GM12891 (cell line): Measurements from ENCODE around the gene SNTB2.

Source experiments
- PAX5 ChIP-seq: IDR thresholded peaks from 2 replicates; pipeline ENCODE4 v1.6.1; 2011; ENCODE audit warnings: low read length, moderate library complexity, mild to moderate bottlenecking; ENCODE audit not compliant: insufficient read depth, severe bottlenecking
- POLR2A ChIP-seq: IDR thresholded peaks from 2 replicates; pipeline ENCODE4 v1.6.1; 2011; ENCODE audit warnings: low read depth, low read length, control low read depth
- POLR2AphosphoS5 ChIP-seq: IDR thresholded peaks from 2 replicates; pipeline ENCODE4 v1.6.1; 2011; ENCODE audit warnings: low read depth, low read length, control low read depth
- SPI1 ChIP-seq: IDR thresholded peaks from 2 replicates; pipeline ENCODE4 v1.6.1; 2011; ENCODE audit warnings: low read depth, low read length, control low read depth
- TAF1 ChIP-seq: IDR thresholded peaks from 2 replicates; pipeline ENCODE4 v1.6.1; 2011; ENCODE audit warnings: low read depth, low read length, control low read depth

GRCh38 chr16:69260506-69260905 is 73.5 kb downstream of the SNTB2 start:
- no peak for TF ChIP-seq POLR2AphosphoS5
- TF ChIP-seq POLR2A: no peak
- no peak for TF ChIP-seq TAF1
- TF ChIP-seq SPI1: no peak
- no peak for TF ChIP-seq PAX5
